Liver (tissue), 3 donors: ENCODE measurements around the gene CMTM8.

Experiments
- EGR1 ChIP-seq, 2 donors: IDR thresholded peaks; 2 replicates each; pipeline ENCODE4 v1.6.1; 2016 to 2018; ENCODE audit warnings: antibody characterized with exemption in 2 of 2, low read depth in 2 of 2
- HNF4A ChIP-seq, 2 donors: conservative IDR thresholded peaks; 2 replicates each; pipeline ENCODE4 v1.6.1; 2016; ENCODE audit warnings: antibody characterized with exemption in 2 of 2, mild to moderate bottlenecking in 2 of 2
- RAD21 ChIP-seq, 2 donors: IDR thresholded peaks; 2 replicates each; pipeline ENCODE4 v1.6.1; 2016; ENCODE audit warnings: antibody characterized with exemption in 2 of 2, mild to moderate bottlenecking in 2 of 2
- TAF1 ChIP-seq: conservative IDR thresholded peaks from 2 replicates; pipeline ENCODE4 v1.6.1; 2016; ENCODE audit warnings: antibody characterized with exemption, mild to moderate bottlenecking
- YY1 ChIP-seq: IDR thresholded peaks from 2 replicates; pipeline ENCODE4 v1.6.1; 2016; ENCODE audit warnings: antibody characterized with exemption, mild to moderate bottlenecking
- TF ChIP-seq, protein P1 (sequence below): fragments of 150-350 bp; IDR thresholded peaks from 2 replicates; pipeline ENCODE4 v1.5.1; 2017; ENCODE audit warnings: improper control_type of control experiment, low read depth, low read length; ENCODE audit not compliant: missing input control
- TF ChIP-seq, protein P2 (sequence below): IDR thresholded peaks from 2 replicates; pipeline ENCODE4 v1.6.1; 2016; ENCODE audit warnings: antibody characterized with exemption, mild to moderate bottlenecking
- TF ChIP-seq, protein P3 (sequence below): IDR thresholded peaks from 2 replicates; pipeline ENCODE4 v1.6.1; 2016; ENCODE audit warnings: antibody characterized with exemption
- donor health status: healthy.
- donor health status: healthy.

DNA sequence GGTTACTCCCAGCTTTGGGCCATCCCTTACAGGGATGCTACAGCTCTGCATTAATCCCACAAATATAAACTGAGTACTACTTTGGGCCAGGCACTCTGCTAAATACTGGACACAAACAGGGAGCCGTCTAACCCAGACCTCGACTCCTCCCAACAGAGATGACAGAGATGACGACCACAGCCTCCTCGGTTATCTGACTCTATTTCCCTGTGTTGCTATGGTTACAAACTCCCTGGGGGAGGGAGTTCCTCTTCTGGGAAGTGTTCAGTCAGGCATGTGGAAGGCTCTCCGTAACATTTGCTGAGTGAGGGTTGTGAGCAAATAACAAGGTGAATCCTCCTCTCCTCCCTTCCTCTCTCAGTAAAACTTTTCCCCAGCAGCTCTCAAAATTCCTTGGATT is 146.5 kb downstream of the CMTM8 start:
- TF ChIP-seq, protein P1, sequence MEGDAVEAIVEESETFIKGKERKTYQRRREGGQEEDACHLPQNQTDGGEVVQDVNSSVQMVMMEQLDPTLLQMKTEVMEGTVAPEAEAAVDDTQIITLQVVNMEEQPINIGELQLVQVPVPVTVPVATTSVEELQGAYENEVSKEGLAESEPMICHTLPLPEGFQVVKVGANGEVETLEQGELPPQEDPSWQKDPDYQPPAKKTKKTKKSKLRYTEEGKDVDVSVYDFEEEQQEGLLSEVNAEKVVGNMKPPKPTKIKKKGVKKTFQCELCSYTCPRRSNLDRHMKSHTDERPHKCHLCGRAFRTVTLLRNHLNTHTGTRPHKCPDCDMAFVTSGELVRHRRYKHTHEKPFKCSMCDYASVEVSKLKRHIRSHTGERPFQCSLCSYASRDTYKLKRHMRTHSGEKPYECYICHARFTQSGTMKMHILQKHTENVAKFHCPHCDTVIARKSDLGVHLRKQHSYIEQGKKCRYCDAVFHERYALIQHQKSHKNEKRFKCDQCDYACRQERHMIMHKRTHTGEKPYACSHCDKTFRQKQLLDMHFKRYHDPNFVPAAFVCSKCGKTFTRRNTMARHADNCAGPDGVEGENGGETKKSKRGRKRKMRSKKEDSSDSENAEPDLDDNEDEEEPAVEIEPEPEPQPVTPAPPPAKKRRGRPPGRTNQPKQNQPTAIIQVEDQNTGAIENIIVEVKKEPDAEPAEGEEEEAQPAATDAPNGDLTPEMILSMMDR: no peak
- TF ChIP-seq TAF1 (no peak), RAD21 (IDR thresholded peaks at IDR 0.05) (no peak), YY1 (no peak), HNF4A (conservative IDR thresholded peaks at IDR 0.05) (no peak), EGR1 (IDR thresholded peaks at IDR 0.05; ENCODE audit: low read depth in 2 of 2) (no peak)
- TF ChIP-seq, protein P2, sequence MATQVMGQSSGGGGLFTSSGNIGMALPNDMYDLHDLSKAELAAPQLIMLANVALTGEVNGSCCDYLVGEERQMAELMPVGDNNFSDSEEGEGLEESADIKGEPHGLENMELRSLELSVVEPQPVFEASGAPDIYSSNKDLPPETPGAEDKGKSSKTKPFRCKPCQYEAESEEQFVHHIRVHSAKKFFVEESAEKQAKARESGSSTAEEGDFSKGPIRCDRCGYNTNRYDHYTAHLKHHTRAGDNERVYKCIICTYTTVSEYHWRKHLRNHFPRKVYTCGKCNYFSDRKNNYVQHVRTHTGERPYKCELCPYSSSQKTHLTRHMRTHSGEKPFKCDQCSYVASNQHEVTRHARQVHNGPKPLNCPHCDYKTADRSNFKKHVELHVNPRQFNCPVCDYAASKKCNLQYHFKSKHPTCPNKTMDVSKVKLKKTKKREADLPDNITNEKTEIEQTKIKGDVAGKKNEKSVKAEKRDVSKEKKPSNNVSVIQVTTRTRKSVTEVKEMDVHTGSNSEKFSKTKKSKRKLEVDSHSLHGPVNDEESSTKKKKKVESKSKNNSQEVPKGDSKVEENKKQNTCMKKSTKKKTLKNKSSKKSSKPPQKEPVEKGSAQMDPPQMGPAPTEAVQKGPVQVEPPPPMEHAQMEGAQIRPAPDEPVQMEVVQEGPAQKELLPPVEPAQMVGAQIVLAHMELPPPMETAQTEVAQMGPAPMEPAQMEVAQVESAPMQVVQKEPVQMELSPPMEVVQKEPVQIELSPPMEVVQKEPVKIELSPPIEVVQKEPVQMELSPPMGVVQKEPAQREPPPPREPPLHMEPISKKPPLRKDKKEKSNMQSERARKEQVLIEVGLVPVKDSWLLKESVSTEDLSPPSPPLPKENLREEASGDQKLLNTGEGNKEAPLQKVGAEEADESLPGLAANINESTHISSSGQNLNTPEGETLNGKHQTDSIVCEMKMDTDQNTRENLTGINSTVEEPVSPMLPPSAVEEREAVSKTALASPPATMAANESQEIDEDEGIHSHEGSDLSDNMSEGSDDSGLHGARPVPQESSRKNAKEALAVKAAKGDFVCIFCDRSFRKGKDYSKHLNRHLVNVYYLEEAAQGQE: no peak
- TF ChIP-seq, protein P3, sequence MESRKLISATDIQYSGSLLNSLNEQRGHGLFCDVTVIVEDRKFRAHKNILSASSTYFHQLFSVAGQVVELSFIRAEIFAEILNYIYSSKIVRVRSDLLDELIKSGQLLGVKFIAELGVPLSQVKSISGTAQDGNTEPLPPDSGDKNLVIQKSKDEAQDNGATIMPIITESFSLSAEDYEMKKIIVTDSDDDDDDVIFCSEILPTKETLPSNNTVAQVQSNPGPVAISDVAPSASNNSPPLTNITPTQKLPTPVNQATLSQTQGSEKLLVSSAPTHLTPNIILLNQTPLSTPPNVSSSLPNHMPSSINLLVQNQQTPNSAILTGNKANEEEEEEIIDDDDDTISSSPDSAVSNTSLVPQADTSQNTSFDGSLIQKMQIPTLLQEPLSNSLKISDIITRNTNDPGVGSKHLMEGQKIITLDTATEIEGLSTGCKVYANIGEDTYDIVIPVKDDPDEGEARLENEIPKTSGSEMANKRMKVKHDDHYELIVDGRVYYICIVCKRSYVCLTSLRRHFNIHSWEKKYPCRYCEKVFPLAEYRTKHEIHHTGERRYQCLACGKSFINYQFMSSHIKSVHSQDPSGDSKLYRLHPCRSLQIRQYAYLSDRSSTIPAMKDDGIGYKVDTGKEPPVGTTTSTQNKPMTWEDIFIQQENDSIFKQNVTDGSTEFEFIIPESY: no peak
